ENCODE data around the gene PCDHB15. TPM values are rescaled to one million over a fixed set of nuclear protein-coding genes. Genes with fewer than 3 reads are reported as not detected.

The PCDHB15 gene
- total RNA-seq, 2 donors from 2014 or later = 3.7 to 9.8 TPM

DNA sequence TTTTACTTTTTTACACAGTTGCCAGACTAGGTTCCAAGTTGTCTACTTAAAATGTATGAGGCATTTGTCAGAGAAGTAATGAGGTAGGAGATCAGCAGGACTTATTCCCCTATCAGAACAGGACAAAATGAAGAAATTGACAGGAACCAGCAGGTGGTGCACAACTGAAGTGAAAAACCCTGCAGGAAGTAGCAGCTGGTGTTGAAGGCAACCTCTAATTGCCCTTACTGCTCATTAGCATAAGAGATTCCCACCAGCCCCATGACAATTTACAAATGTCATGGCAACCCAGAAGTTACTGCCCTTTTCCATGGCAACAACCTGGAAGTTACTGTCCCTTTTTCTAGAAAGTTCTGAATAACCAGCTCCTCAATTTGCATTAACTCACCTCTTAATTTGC lies 5.4 kb downstream of the PCDHB15 start:
- Mint-ChIP-seq H3K4me3 (no peak overlapping the region), H3K36me3 (ENCODE audit: low read depth) (peaks cover 52% of the 10 kb centered on the region), H3K27me3 (ENCODE audit: insufficient read depth) (no peaks in the 10 kb centered on the region), H3K27ac (no peak overlapping the region), H3K9me3 (peaks cover 87% of the 10 kb centered on the region), H3K4me1 (no peaks in the 10 kb centered on the region)
- no peak overlapping the region for H3K9ac ChIP-seq (ENCODE audit: extremely low read depth, low read length, poor library complexity, severe bottlenecking)
- no peak for DNase-seq
- H3K36me3 ChIP-seq (ENCODE audit: control insufficient read depth, insufficient read depth, low read length) = no peaks in the 10 kb centered on the region
- TF ChIP-seq, protein P1, sequence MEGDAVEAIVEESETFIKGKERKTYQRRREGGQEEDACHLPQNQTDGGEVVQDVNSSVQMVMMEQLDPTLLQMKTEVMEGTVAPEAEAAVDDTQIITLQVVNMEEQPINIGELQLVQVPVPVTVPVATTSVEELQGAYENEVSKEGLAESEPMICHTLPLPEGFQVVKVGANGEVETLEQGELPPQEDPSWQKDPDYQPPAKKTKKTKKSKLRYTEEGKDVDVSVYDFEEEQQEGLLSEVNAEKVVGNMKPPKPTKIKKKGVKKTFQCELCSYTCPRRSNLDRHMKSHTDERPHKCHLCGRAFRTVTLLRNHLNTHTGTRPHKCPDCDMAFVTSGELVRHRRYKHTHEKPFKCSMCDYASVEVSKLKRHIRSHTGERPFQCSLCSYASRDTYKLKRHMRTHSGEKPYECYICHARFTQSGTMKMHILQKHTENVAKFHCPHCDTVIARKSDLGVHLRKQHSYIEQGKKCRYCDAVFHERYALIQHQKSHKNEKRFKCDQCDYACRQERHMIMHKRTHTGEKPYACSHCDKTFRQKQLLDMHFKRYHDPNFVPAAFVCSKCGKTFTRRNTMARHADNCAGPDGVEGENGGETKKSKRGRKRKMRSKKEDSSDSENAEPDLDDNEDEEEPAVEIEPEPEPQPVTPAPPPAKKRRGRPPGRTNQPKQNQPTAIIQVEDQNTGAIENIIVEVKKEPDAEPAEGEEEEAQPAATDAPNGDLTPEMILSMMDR (conservative IDR thresholded peaks at IDR 0.05) = no peak
- H3K27me3 ChIP-seq (ENCODE audit: control insufficient read depth, insufficient read depth, low read length, poor library complexity, severe bottlenecking) = no peaks in the 10 kb centered on the region
- H3K4me3 ChIP-seq (ENCODE audit: low read length) = no peak overlapping the region
- no peaks in the 10 kb centered on the region for H3K4me1 ChIP-seq (ENCODE audit: control insufficient read depth, insufficient read depth, low read length)
- H3K27ac ChIP-seq (ENCODE audit: low read depth, low read length) = no peak overlapping the region
- peaks cover 76% of the 10 kb centered on the region for H3K9me3 ChIP-seq (ENCODE audit: control insufficient read depth, low read length)

DNA sequence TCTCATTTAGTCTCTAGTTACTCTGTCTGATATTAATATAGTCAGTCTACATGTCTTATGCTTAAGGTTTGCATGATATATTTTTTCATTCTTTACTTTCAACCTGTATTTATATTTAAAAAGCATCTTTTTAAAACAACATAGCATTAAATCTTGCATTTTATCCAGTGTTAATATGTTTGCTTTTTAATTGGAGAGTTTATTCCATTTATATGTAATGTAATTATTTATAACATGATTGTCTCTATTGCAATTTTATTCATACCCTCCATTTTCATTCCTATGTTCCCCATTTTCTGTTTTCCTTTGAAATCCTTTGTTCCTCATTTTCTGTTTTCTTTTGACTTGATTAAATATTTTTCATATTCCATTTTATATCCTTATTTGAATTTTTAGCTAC lies 13.3 kb downstream of the PCDHB15 start:
- Mint-ChIP-seq H3K36me3 (ENCODE audit: low read depth) (peaks cover 18% of the 10 kb centered on the region), H3K27ac (no peak overlapping the region), H3K4me3 (no peak overlapping the region), H3K4me1 (no peaks in the 10 kb centered on the region), H3K9me3 (peaks cover 98% of the 10 kb centered on the region), H3K27me3 (ENCODE audit: insufficient read depth) (no peaks in the 10 kb centered on the region)
- H3K27me3 ChIP-seq (ENCODE audit: control insufficient read depth, insufficient read depth, low read length, poor library complexity, severe bottlenecking) = no peaks in the 10 kb centered on the region
- no peak overlapping the region for H3K4me3 ChIP-seq (ENCODE audit: low read length)
- no peak for DNase-seq
- H3K36me3 ChIP-seq (ENCODE audit: control insufficient read depth, insufficient read depth, low read length) = no peaks in the 10 kb centered on the region
- TF ChIP-seq, protein P1 (conservative IDR thresholded peaks at IDR 0.05) = no peak
- peaks cover 93% of the 10 kb centered on the region for H3K9me3 ChIP-seq (ENCODE audit: control insufficient read depth, low read length)
- no peak overlapping the region for H3K27ac ChIP-seq (ENCODE audit: low read depth, low read length)
- H3K4me1 ChIP-seq (ENCODE audit: control insufficient read depth, insufficient read depth, low read length) = no peaks in the 10 kb centered on the region
- no peak overlapping the region for H3K9ac ChIP-seq (ENCODE audit: extremely low read depth, low read length, poor library complexity, severe bottlenecking)

DNA sequence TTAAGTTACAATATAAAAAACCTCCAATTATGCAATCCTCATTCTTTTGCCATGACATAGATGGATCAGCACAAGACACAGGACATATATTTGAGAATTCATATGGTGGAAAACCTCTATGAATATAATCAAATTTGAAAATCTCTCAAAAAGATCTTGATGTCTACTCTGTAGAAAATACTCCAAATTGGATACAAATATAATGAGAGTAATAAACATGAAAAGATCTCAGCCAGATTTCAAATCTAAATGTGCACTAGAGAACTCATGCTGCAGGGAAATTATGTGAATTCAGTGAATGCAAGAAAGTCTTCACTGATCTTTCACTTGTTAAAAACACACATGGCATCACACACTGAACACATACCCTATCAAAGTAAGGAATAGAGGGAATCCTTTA lies 13.8 kb downstream of the PCDHB15 start:
- no peak overlapping the region for H3K27ac Mint-ChIP-seq

More for the DNA sequence above, 13.8 kb downstream of the PCDHB15 start:
- Histone ChIP-seq H3K4me1 (ENCODE audit: control insufficient read depth, insufficient read depth, low read length) (no peaks in the 10 kb centered on the region), H3K9ac (ENCODE audit: extremely low read depth, low read length, poor library complexity, severe bottlenecking) (no peak overlapping the region), H3K36me3 (ENCODE audit: control insufficient read depth, insufficient read depth, low read length) (no peaks in the 10 kb centered on the region), H3K9me3 (ENCODE audit: control insufficient read depth, low read length) (peaks cover 93% of the 10 kb centered on the region), H3K4me3 (ENCODE audit: low read length) (peak overlapping the region; percentile 2), H3K27me3 (ENCODE audit: control insufficient read depth, insufficient read depth, low read length, poor library complexity, severe bottlenecking) (no peaks in the 10 kb centered on the region), H3K27ac (ENCODE audit: low read depth, low read length) (no peak overlapping the region)
- Mint-ChIP-seq H3K4me1 (no peaks in the 10 kb centered on the region), H3K36me3 (ENCODE audit: low read depth) (peaks cover 19% of the 10 kb centered on the region), H3K9me3 (peaks cover 98% of the 10 kb centered on the region), H3K27me3 (ENCODE audit: insufficient read depth) (no peaks in the 10 kb centered on the region), H3K4me3 (no peak overlapping the region)
- TF ChIP-seq, protein P1 (conservative IDR thresholded peaks at IDR 0.05) = no peak
- DNase-seq = no peak

All from endodermal cell (in vitro differentiated cells).